ENCODE results near the gene THAP11.

- TF ChIP-seq CTCF (IDR thresholded peaks at IDR 0.05) = no peak
- TF ChIP-seq ZNF121 (CRISPR knock-in tag; IDR thresholded peaks at IDR 0.05) = no peak
- TF ChIP-seq TEAD1 (CRISPR knock-in tag; IDR thresholded peaks at IDR 0.05) = no peak
- TF ChIP-seq E2F1 (CRISPR knock-in tag; IDR thresholded peaks at IDR 0.05) = no peak
- TF ChIP-seq ETV6 (CRISPR knock-in tag; IDR thresholded peaks at IDR 0.05) = no peak
- TF ChIP-seq ZMAT4 (CRISPR knock-in tag; IDR thresholded peaks at IDR 0.05) = no peak
- no peak for TF ChIP-seq IRF2 (CRISPR knock-in tag; IDR thresholded peaks at IDR 0.05; ENCODE audit: borderline replicate concordance, low read depth)
Observed at GRCh38 chr16:67878846-67879245, 36.7 kb downstream of the THAP11 start.
